Parathyroid adenoma (tissue), 2 donors: ENCODE results near the gene GARRE1.
"Not testable (repeated sequence)": the region's sequence is repeated elsewhere in the genome, so short reads cannot be mapped to it uniquely, and the experiment has no call there.

ENCODE experiments used
- H2AFZ ChIP-seq: fragments of 300-600 bp; sonication (generic); one replicate; pipeline ENCODE4 v1.7.0; 2017; ENCODE audit warnings: antibody characterized with exemption, mild to moderate bottlenecking
- H3K27ac ChIP-seq: fragments of 300-600 bp; sonication (generic); one replicate; pipeline ENCODE4 v1.7.0; 2017
- H3K27me3 ChIP-seq: fragments of 300-600 bp; sonication (generic); one replicate; pipeline ENCODE4 v1.7.0; 2017; ENCODE audit warnings: low read length; ENCODE audit not compliant: control insufficient read depth, insufficient read depth
- H3K36me3 ChIP-seq: fragments of 300-600 bp; sonication (generic); one replicate; pipeline ENCODE4 v1.7.0; 2017; ENCODE audit warnings: low read length; ENCODE audit not compliant: control insufficient read depth, insufficient read depth
- H3K4me1 ChIP-seq: fragments of 300-600 bp; sonication (generic); one replicate; pipeline ENCODE4 v1.7.0; 2017; ENCODE audit warnings: control low read depth
- H3K4me2 ChIP-seq: fragments of 300-600 bp; sonication (generic); one replicate; pipeline ENCODE4 v1.7.0; 2017; ENCODE audit warnings: low read length
- H3K4me3 ChIP-seq: fragments of 300-600 bp; sonication (generic); one replicate; pipeline ENCODE4 v1.7.0; 2017; ENCODE audit warnings: low read depth, low read length
- H3K79me2 ChIP-seq: fragments of 300-600 bp; sonication (generic); one replicate; pipeline ENCODE4 v1.7.0; 2017; ENCODE audit warnings: control low read depth
- H3K9ac ChIP-seq: fragments of 300-600 bp; sonication (generic); one replicate; pipeline ENCODE4 v1.7.0; 2017; ENCODE audit warnings: mild to moderate bottlenecking
- H3K9me3 ChIP-seq: fragments of 300-600 bp; sonication (generic); one replicate; pipeline ENCODE4 v1.7.0; 2017; ENCODE audit warnings: low read length; ENCODE audit not compliant: control insufficient read depth
- CTCF ChIP-seq: fragments of 300-600 bp; sonication (generic); IDR thresholded peaks from one replicate; pipeline ENCODE4 v1.7.0; 2017; ENCODE audit warnings: antibody characterized with exemption, mild to moderate bottlenecking
- donor health status: primary hyperparathyroidism.

GARRE1 gene

GRCh38 chr19:34275705-34276104 lies 21.4 kb downstream of the GARRE1 start:
- Histone ChIP-seq H2AFZ (no peak overlapping the region), H3K36me3 (no peaks in the 10 kb centered on the region), H3K4me3 (no peak overlapping the region), H3K27ac (no peak overlapping the region), H3K27me3 (no peaks in the 10 kb centered on the region), H3K4me1 (peaks cover 1% of the 10 kb centered on the region), H3K4me2 (no peak overlapping the region), H3K9ac (no peak overlapping the region), H3K9me3 (no peaks in the 10 kb centered on the region), H3K79me2 (peaks cover 57% of the 10 kb centered on the region)
- TF ChIP-seq CTCF, result no peak

- H3K9ac ChIP-seq, result no peak overlapping the region
Observed at GRCh38 chr19:34276614-34277013, 22.3 kb downstream of the GARRE1 start.

GRCh38 chr19:34277244-34277643 lies 22.9 kb downstream of the GARRE1 start:
- no peak overlapping the region for H3K27ac ChIP-seq
- TF ChIP-seq CTCF, result no peak
- H3K4me1 ChIP-seq, result peaks cover 1% of the 10 kb centered on the region
- H3K4me3 ChIP-seq, result no peak overlapping the region
- no peak overlapping the region for H2AFZ ChIP-seq
- no peak overlapping the region for H3K9ac ChIP-seq
- H3K36me3 ChIP-seq, result no peaks in the 10 kb centered on the region
- peaks cover 51% of the 10 kb centered on the region for H3K79me2 ChIP-seq
- H3K9me3 ChIP-seq, result no peaks in the 10 kb centered on the region
- H3K27me3 ChIP-seq, result no peaks in the 10 kb centered on the region
- no peak overlapping the region for H3K4me2 ChIP-seq

More at GRCh38 chr19:34276614-34277013, 22.3 kb downstream of the GARRE1 start:
- H3K36me3 ChIP-seq, result no peaks in the 10 kb centered on the region
- H3K79me2 ChIP-seq, result peaks cover 56% of the 10 kb centered on the region
- no peaks in the 10 kb centered on the region for H3K4me1 ChIP-seq
- no peak overlapping the region for H3K4me3 ChIP-seq
- no peaks in the 10 kb centered on the region for H3K9me3 ChIP-seq
- H2AFZ ChIP-seq, result no peak overlapping the region
- H3K27me3 ChIP-seq, result no peaks in the 10 kb centered on the region
- no peak for TF ChIP-seq CTCF
- H3K27ac ChIP-seq, result no peak overlapping the region
- no peak overlapping the region for H3K4me2 ChIP-seq

DNA sequence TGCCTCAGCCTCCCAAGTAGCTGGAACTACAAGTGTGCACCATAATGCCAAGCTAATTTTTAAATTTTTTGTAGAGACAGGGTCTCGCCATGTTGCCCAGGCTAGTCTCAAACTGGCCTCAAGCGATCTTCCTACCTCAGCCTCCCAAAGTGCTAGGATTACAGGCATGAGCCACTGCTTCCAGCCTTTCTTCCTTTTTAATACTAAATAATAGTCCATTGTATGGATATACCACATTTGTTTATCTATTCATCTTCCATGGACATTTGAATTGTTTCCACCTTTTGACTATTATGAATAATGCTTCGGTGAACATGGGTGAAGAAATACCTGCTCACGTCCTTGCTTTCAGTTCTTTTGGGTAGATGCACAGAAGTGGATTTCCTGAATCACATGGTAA lies 24.4 kb downstream of the GARRE1 start:
- no peak overlapping the region for H3K4me2 ChIP-seq
- H3K4me1 ChIP-seq, result peaks cover 9% of the 10 kb centered on the region
- H3K4me3 ChIP-seq, result no peak overlapping the region
- no peaks in the 10 kb centered on the region for H3K9me3 ChIP-seq
- H2AFZ ChIP-seq, result no peak overlapping the region
- no peaks in the 10 kb centered on the region for H3K36me3 ChIP-seq
- H3K79me2 ChIP-seq, result peaks cover 38% of the 10 kb centered on the region
- TF ChIP-seq CTCF, result no peak
- no peaks in the 10 kb centered on the region for H3K27me3 ChIP-seq
- no peak overlapping the region for H3K9ac ChIP-seq
- H3K27ac ChIP-seq, result no peak overlapping the region

- not testable (repeated sequence) for H3K4me2 ChIP-seq, H3K27ac ChIP-seq, H3K4me3 ChIP-seq, H3K9ac ChIP-seq, H3K4me1 ChIP-seq, H3K36me3 ChIP-seq, H2AFZ ChIP-seq, H3K9me3 ChIP-seq, H3K27me3 ChIP-seq
- H3K79me2 ChIP-seq, result peaks cover 37% of the 10 kb centered on the region
Observed at GRCh38 chr19:34281444-34281843, 27.1 kb downstream of the GARRE1 start.
